H54 (cell line): Measurements from ENCODE around the gene KIAA1671.

ENCODE experiments used
- DNase-seq: peaks from one replicate; pipeline ENCODE4 v3.0.0; 2011; ENCODE audit warnings: low spot score, mixed read lengths; ENCODE audit not compliant: insufficient read length
- FAIRE-seq: peaks from 3 replicates; lab custom pipeline; 2011; peaks lifted over from hg19 to GRCh38; lab: Jason Lieb, UNC
- POLR2A ChIP-seq: IDR thresholded peaks from 2 replicates; pipeline ENCODE4 v1.6.1; 2011; ENCODE audit warnings: low read depth, mild to moderate bottlenecking, low read length

KIAA1671 gene

GRCh38 chr22:25048071-25048470 lies 95.6 kb downstream of the KIAA1671 start:
- FAIRE-seq (no peak), DNase-seq (no peak)
- TF ChIP-seq POLR2A, result no peak

- peak; percentile 90 for FAIRE-seq
- DNase-seq, result peak; percentile 52
Observed at GRCh38 chr22:25048659-25049647, 96.4 kb downstream of the KIAA1671 start.

GRCh38 chr22:25049770-25050169 lies 97.3 kb downstream of the KIAA1671 start:
- no peak for FAIRE-seq
- TF ChIP-seq POLR2A, result no peak
- DNase-seq, result no peak

More at GRCh38 chr22:25048659-25049647, 96.4 kb downstream of the KIAA1671 start:
- TF ChIP-seq POLR2A, result no peak

GRCh38 chr22:25050566-25050965 lies 98.0 kb downstream of the KIAA1671 start:
- no peak for TF ChIP-seq POLR2A
- DNase-seq, result no peak
- FAIRE-seq, result no peak

GRCh38 chr22:25051073-25051472 lies 98.6 kb downstream of the KIAA1671 start:
- DNase-seq, result no peak
- no peak for TF ChIP-seq POLR2A
- no peak for FAIRE-seq

- DNase-seq (no peak), FAIRE-seq (no peak)
- no peak for TF ChIP-seq POLR2A
Observed at GRCh38 chr22:25051983-25052710, 99.6 kb downstream of the KIAA1671 start.

GRCh38 chr22:25053153-25053805 lies 100.8 kb downstream of the KIAA1671 start:
- no peak for TF ChIP-seq POLR2A
- DNase-seq, result no peak
- no peak for FAIRE-seq

- FAIRE-seq, result no peak
- DNase-seq, result no peak
- no peak for TF ChIP-seq POLR2A
Observed at GRCh38 chr22:25054943-25055511, 102.5 kb downstream of the KIAA1671 start.

GRCh38 chr22:25057013-25057881 lies 104.7 kb downstream of the KIAA1671 start:
- FAIRE-seq (no peak), DNase-seq (peak; percentile 40)
- no peak for TF ChIP-seq POLR2A

GRCh38 chr22:25059438-25059837 lies 106.9 kb downstream of the KIAA1671 start:
- TF ChIP-seq POLR2A, result no peak
- no peak for DNase-seq
- no peak for FAIRE-seq

- TF ChIP-seq POLR2A, result no peak
- DNase-seq, result no peak
- FAIRE-seq, result no peak
Observed at GRCh38 chr22:25060522-25061071, 108.1 kb downstream of the KIAA1671 start.

- FAIRE-seq, result no peak
- no peak for TF ChIP-seq POLR2A
- no peak for DNase-seq
Observed at GRCh38 chr22:25061134-25061533, 108.6 kb downstream of the KIAA1671 start.
